Measurements from ENCODE around the gene SLC25A13.

The SLC25A13 gene

GRCh38 chr7:96075510-96076349 is 246.2 kb downstream of the SLC25A13 start:
- peaks cover 0 to 6% of the 10 kb centered on the region in 2 donors for H3K27me3 ChIP-seq (ENCODE audit: control insufficient read depth in 1 of 2, insufficient read depth in 2 of 2, low read length in 2 of 2)
- no peaks in the 10 kb centered on the region for H3K9me3 ChIP-seq (ENCODE audit: control insufficient read depth in 2 of 2, low read length in 2 of 2)
- no peak overlapping the region for H3K27ac ChIP-seq (ENCODE audit: low read length)
- peak overlapping the region; percentile 37 to 44 for H3K9ac ChIP-seq (ENCODE audit: low read length in 2 of 2)
- H3K4me1 ChIP-seq (ENCODE audit: control insufficient read depth, insufficient read depth, low read length) = no peaks in the 10 kb centered on the region
- peak overlapping the region; percentile 74 to 76 for H3K4me3 ChIP-seq (ENCODE audit: low read length in 2 of 2)
- H3K36me3 ChIP-seq (ENCODE audit: control insufficient read depth in 2 of 2, insufficient read depth in 2 of 2, low read length in 2 of 2) = no peaks in the 10 kb centered on the region

GRCh38 chr7:96074871-96075270 is 247.0 kb downstream of the SLC25A13 start:
- no peaks in the 10 kb centered on the region for H3K9me3 ChIP-seq (ENCODE audit: control insufficient read depth in 2 of 2, low read length in 2 of 2)
- peaks cover 0 to 6% of the 10 kb centered on the region in 2 donors for H3K27me3 ChIP-seq (ENCODE audit: control insufficient read depth in 1 of 2, insufficient read depth in 2 of 2, low read length in 2 of 2)
- H3K9ac ChIP-seq (ENCODE audit: low read length in 2 of 2) = no peak overlapping the region
- H3K4me1 ChIP-seq (ENCODE audit: control insufficient read depth, insufficient read depth, low read length) = no peaks in the 10 kb centered on the region
- no peak overlapping the region for H3K4me3 ChIP-seq (ENCODE audit: low read length in 2 of 2)
- no peak overlapping the region for H3K27ac ChIP-seq (ENCODE audit: low read length)
- H3K36me3 ChIP-seq (ENCODE audit: control insufficient read depth in 2 of 2, insufficient read depth in 2 of 2, low read length in 2 of 2) = no peaks in the 10 kb centered on the region
